ENCODE data around the gene OR5B21.

OR5B21 gene

DNA sequence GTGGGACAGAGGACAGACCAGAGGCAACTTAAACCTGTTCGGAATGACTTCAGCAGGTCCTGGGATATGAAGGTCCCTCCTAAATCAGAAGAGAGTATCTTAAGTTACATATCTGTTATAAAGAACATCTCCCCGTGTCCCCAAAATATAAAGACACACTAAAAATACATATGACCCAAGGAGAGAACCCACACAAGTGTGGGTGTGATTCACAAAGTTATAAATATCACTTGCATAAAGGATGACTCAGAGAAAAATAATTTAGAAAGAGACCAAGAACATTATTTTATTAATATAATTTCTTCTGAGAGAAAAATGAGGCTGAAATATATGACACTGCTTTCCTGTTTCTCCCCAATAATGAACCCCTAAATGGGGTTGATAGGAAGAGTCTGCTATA is 14.2 kb downstream of the OR5B21 start:
- no peak for DNase-seq (ENCODE audit: low read depth)

GRCh38 chr11:58490827-58491226 is 17.1 kb downstream of the OR5B21 start:
- no peak for DNase-seq (ENCODE audit: low read depth)

DNA sequence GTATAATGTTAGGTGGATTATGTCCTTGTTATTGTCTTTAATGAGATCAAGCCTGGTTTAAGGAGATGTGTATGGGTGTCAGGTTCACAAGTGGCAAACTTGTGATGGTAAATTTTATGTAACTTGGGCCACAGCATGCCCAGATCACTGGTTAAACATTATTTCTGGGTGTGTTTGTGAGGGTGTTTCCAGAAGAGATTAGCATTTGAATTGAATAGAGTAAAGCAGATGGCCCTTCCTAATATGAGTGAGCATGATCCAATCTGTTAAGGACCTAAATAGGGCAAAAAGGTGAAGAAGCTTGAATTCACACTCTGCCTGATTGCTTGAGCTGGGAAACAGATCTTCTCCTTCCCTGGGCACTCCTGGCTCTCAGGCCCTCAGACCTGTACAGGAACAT is 20.7 kb downstream of the OR5B21 start:
- DNase-seq (ENCODE audit: low read depth): no peak

- DNase-seq (ENCODE audit: low read depth): no peak
These were observed 21.9 kb downstream of the OR5B21 start for GRCh38 chr11:58485961-58486360.

DNA sequence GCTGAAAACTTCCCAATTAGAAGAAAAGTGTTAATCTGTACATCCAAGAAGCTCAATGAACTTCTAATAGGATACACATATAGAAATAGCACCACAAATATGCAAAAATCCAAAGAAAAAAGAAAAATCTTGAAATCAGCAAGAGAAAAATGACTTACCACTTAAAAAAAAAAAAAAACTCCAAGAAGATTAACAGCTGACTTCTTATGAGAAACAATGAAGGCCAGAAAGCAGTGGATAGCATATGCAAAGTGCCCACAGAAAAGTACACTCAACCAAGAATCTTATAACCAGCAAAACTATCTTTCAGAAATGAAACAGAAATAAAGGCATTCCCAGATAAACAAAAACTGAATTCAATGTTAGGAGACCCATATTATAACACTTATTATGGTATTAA is 36.0 kb downstream of the OR5B21 start:
- no peak for DNase-seq (ENCODE audit: low read depth)

- no peak for DNase-seq (ENCODE audit: low read depth)
These were observed 41.6 kb downstream of the OR5B21 start for GRCh38 chr11:58466293-58466692.

DNA sequence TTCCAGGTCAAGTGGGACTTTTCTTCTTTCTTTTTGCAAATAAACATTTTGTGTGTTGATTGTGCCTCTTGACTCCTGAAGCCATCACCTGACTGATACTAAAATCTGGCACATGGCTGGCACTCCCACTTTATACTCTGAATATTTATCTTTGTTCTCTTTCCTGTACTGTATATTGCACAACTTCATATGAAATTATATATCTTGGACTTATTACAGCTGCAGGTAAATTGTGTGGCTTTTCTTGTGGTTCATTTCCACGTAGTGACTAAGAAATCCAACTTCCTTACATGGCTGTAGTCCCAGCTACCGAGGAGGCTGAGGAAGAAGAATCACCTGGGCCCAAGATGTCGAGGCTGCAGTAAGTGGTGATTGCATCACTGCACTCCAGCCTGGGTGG is 42.2 kb downstream of the OR5B21 start:
- no peak for DNase-seq (ENCODE audit: low read depth)

Data from stimulated activated CD8-positive, alpha-beta memory T cell treated with anti-CD3 and anti-CD28 coated beads, Interleukin-12 subunit alpha, Interleukin-12 subunit beta, amount 100 ng/mL, for 4 hours (primary cell).